ENCODE data around the gene CLDND2. TPM values are rescaled to one million over a fixed set of nuclear protein-coding genes. Genes with fewer than 3 reads are reported as not detected.

Gene CLDND2
- total and polyA plus RNA-seq, 2 of the 8 experiments (the other 6 are each of a cell fraction or from before 2014, with no cell fraction given), result 0.21 to 0.56 TPM

GRCh38 chr19:51387924-51388389, 19.2 kb upstream of the CLDND2 start, which contains the start of gene LIM2:
LIM2 (minus strand) TSS chr19:51387974; CDS start chr19:51387443, 531 bp downstream.
- CTCF ChIA-PET (ENCODE audit: partially characterized antibody), result interaction anchor here (0.7 to 1.9 kb wide), 7 partner anchors 10 to 230 kb away, joined by 3 to 6 read pairs (median 4); partner anchors contain the start of gene CLDND2
- TF ChIP-seq EZH2 (IDR thresholded peaks at IDR 0.05; ENCODE audit: low read depth, low read length, severe bottlenecking) (no peak), SP1 (IDR thresholded peaks at IDR 0.05; ENCODE audit: low read depth, low read length) (no peak), KDM4A (IDR thresholded peaks at IDR 0.05; ENCODE audit: low read depth, low read length, severe bottlenecking) (no peak), YY1 (IDR thresholded peaks at IDR 0.05; ENCODE audit: low read depth, low read length) (no peak), POU5F1 (IDR thresholded peaks at IDR 0.05; ENCODE audit: low read depth, low read length) (no peak)
- no peaks in the 10 kb centered on the region for H3K79me2 ChIP-seq (ENCODE audit: control insufficient read depth in 1 of 2, insufficient read depth in 2 of 2, low read length in 2 of 2)

More at GRCh38 chr19:51387924-51388389, 19.2 kb upstream of the CLDND2 start, which contains the start of gene LIM2:
- H3K27ac ChIP-seq (ENCODE audit: low read depth, low read length), result no peak within 1 kb of the TSS
- H3K4ac ChIP-seq (replicated peaks; ENCODE audit: insufficient read length, low read depth, low read length), result no peak within 1 kb of the TSS
- H3K4me2 ChIP-seq (ENCODE audit: insufficient read depth in 1 of 2, low read depth in 2 of 2, low read length in 2 of 2), result no peak within 1 kb of the TSS
- POLR2A ChIA-PET (ENCODE audit: partially characterized antibody), result interaction anchor here (0.9 to 1.3 kb wide), 4 partner anchors 10 to 32 kb away, joined by 3 to 4 read pairs (median 4); no protein-coding TSS in a partner anchor
- 0 out of 2 replicates have a peak, but pooled peaks cover 2% of the 10 kb centered on the region for H3K23me2 ChIP-seq (ENCODE audit: low read depth, low read length)
- no peak within 1 kb of the TSS for H2BK15ac ChIP-seq (ENCODE audit: low read length)
- no peak within 1 kb of the TSS; the same call in 1 of the 2 replicates for H3K18ac ChIP-seq (ENCODE audit: extremely low read depth, low read length)
- no peak within 1 kb of the TSS for H2BK5ac ChIP-seq (ENCODE audit: low read depth, low read length)
- H2AK5ac ChIP-seq (ENCODE audit: low read depth, low read length), result no peak within 1 kb of the TSS
- H3K56ac ChIP-seq (replicated peaks; ENCODE audit: insufficient read length, low read depth, low read length), result no peak within 1 kb of the TSS
- no peaks in the 10 kb centered on the region for H3K79me1 ChIP-seq (ENCODE audit: low read depth, low read length)
- no peaks in the 10 kb centered on the region for H3K36me3 ChIP-seq (ENCODE audit: control insufficient read depth in 2 of 4, insufficient read depth in 4 of 4, low read length in 3 of 4)
- H3K9me3 ChIP-seq (ENCODE audit: insufficient read depth in 2 of 2, low read depth in 1 of 2, low read length in 1 of 2), result no peaks in the 10 kb centered on the region
- no peak within 1 kb of the TSS for H4K91ac ChIP-seq (replicated peaks; ENCODE audit: insufficient read length, low read length)
- no peak within 1 kb of the TSS for H3K4me3 ChIP-seq (ENCODE audit: extremely low read depth in 1 of 4, insufficient read depth in 2 of 4, low read depth in 3 of 4, low read length in 4 of 4)
- no peak within 1 kb of the TSS for H2AFZ ChIP-seq (ENCODE audit: low read length)
- FAIRE-seq (no peak), DNase-seq (ENCODE audit: low read depth in 1 of 2, low spot score in 2 of 2) (no peak)
- H3K27me3 ChIP-seq (replicated peaks in 1 of 4; ENCODE audit: control insufficient read depth in 3 of 4, extremely low read depth in 1 of 4, insufficient read depth in 3 of 4, low read length in 3 of 4), result no peaks in the 10 kb centered on the region
- H2BK12ac ChIP-seq (ENCODE audit: low read depth, low read length), result no peak within 1 kb of the TSS
- 95% methylated on average over 9 of the region's 15 CpGs; no CpG with 5 or more reads in 1 of the 2 experiments for WGBS, 2 experiments (ENCODE audit: extremely low coverage in 1 of 2, insufficient coverage in 1 of 2, insufficient read length in 1 of 2, insufficient replicate concordance in 2 of 2, low coverage in 1 of 2, low lambda C conversion rate in 2 of 2, missing lambda C conversion rate in 1 of 2)
- no peak within 1 kb of the TSS for H3K23ac ChIP-seq (ENCODE audit: insufficient read length)
- H4K8ac ChIP-seq (ENCODE audit: extremely low read depth, insufficient read depth, low read length), result peak within 1 kb of the TSS; percentile 20; the same call in 1 of the 2 replicates
- H3K14ac ChIP-seq (ENCODE audit: insufficient read length), result no peak within 1 kb of the TSS
- H3K9ac ChIP-seq (replicated peaks in 1 of 4; ENCODE audit: extremely low read depth in 1 of 4, low read depth in 3 of 4, low read length in 3 of 4), result no peak within 1 kb of the TSS
- H4K20me1 ChIP-seq (replicated peaks in 1 of 2; ENCODE audit: control insufficient read depth in 1 of 2, insufficient read depth in 2 of 2, low read length in 2 of 2), result no peaks in the 10 kb centered on the region
- H3K4me1 ChIP-seq (replicated peaks in 1 of 4; ENCODE audit: control insufficient read depth in 3 of 4, insufficient read depth in 4 of 4, low read length in 3 of 4), result peaks cover 0 to 2% (median 0%) of the 10 kb centered on the region in 4 experiments; a peak in 4 of 7 replicates
- H4K5ac ChIP-seq (ENCODE audit: insufficient read length, low read depth, low read length), result no peak within 1 kb of the TSS
- no peak within 1 kb of the TSS for H2BK20ac ChIP-seq (ENCODE audit: low read length)
- H2BK120ac ChIP-seq (replicated peaks; ENCODE audit: low read depth, low read length), result no peak within 1 kb of the TSS

All from H1 (cell line).